Forelimb muscle (tissue), 1 donor: ENCODE measurements around the gene PHKB. TPM values are rescaled to one million over a fixed set of nuclear protein-coding genes. Genes with fewer than 3 reads are reported as not detected.

ENCODE experiments used
- DNase-seq: peaks from one replicate; pipeline ENCODE4 v3.0.0-alpha.2; 2013; ENCODE audit warnings: low read depth
- polyA plus RNA-seq: library from polyadenylated mRNA; unstranded; fragments of 120-200 nt; gene quantifications from one replicate; pipeline ENCODE4 v1.2.1, GENCODE V29; 2013; ENCODE audit not compliant: insufficient read length

The PHKB gene
- polyA plus RNA-seq, 1 donor, result 59.6 TPM

GRCh38 chr16:47726031-47726675 lies 265.0 kb downstream of the PHKB start:
- DNase-seq, result no peak

GRCh38 chr16:47727131-47727530 lies 266.0 kb downstream of the PHKB start:
- DNase-seq, result no peak

- no peak for DNase-seq
Measured at GRCh38 chr16:47728205-47728604, 267.1 kb downstream of the PHKB start.

GRCh38 chr16:47729701-47730100 lies 268.6 kb downstream of the PHKB start:
- no peak for DNase-seq

GRCh38 chr16:47731252-47731651 lies 270.1 kb downstream of the PHKB start:
- DNase-seq, result no peak

- DNase-seq, result no peak
Measured at GRCh38 chr16:47732122-47732521, 271.0 kb downstream of the PHKB start.

GRCh38 chr16:47732523-47733111 lies 271.5 kb downstream of the PHKB start:
- no peak for DNase-seq

GRCh38 chr16:47734081-47734857 lies 273.1 kb downstream of the PHKB start:
- DNase-seq, result no peak

GRCh38 chr16:47734987-47735594 lies 274.0 kb downstream of the PHKB start:
- no peak for DNase-seq

- DNase-seq, result no peak
Measured at GRCh38 chr16:47750371-47750770, 289.2 kb downstream of the PHKB start.

Other genes starting within 250 kb of the PHKB start
- gene ITFG1, start 268 bp upstream of the PHKB start, polyA plus RNA-seq, result 78.5 TPM